Hepatocyte (in vitro differentiated cells): ENCODE results near the gene SLC29A4. TPM values are rescaled to one million over a fixed set of nuclear protein-coding genes. Genes with fewer than 3 reads are reported as not detected.
"Not testable (repeated sequence)": the region's sequence is repeated elsewhere in the genome, so short reads cannot be mapped to it uniquely, and the experiment has no call there.

Source experiments
- DNase-seq: peaks from one replicate; pipeline ENCODE4 v3.0.0-alpha.2; 2016; ENCODE audit warnings: low spot score
- H2AFZ ChIP-seq: fragments of 200-600 bp; sonication (generic); 2 replicates; pipeline ENCODE4 v1.6.0; 2016; ENCODE audit warnings: antibody characterized with exemption, mild to moderate bottlenecking
- H3K27ac ChIP-seq: fragments of 200-600 bp; sonication (generic); 2 replicates; pipeline ENCODE4 v1.5.1; 2016; ENCODE audit warnings: mild to moderate bottlenecking
- H3K27me3 ChIP-seq: fragments of 200-600 bp; sonication (generic); 2 replicates; pipeline ENCODE4 v1.6.1; 2016
- H3K36me3 ChIP-seq: fragments of 200-600 bp; sonication (generic); replicated peaks from 2 replicates; pipeline ENCODE4 v1.5.1; 2016; ENCODE audit warnings: low read depth; ENCODE audit not compliant: insufficient read depth
- H3K4me1 ChIP-seq: fragments of 200-600 bp; sonication (generic); 2 replicates; pipeline ENCODE4 v1.5.1; 2016; ENCODE audit warnings: mild to moderate bottlenecking, moderate library complexity; ENCODE audit not compliant: insufficient read depth
- H3K4me2 ChIP-seq: fragments of 200-600 bp; sonication (generic); 2 replicates; pipeline ENCODE4 v1.6.0; 2016
- H3K4me3 ChIP-seq: fragments of 200-600 bp; sonication (generic); 2 replicates; pipeline ENCODE4 v1.5.1; 2016; ENCODE audit warnings: mild to moderate bottlenecking
- H3K79me2 ChIP-seq: fragments of 200-600 bp; sonication (generic); 2 replicates; pipeline ENCODE4 v1.6.0; 2017; ENCODE audit warnings: mild to moderate bottlenecking
- H3K9me2 ChIP-seq: fragments of 200-600 bp; sonication (generic); replicated peaks from 2 replicates; pipeline ENCODE4 v1.6.0; 2017; ENCODE audit warnings: mild to moderate bottlenecking; ENCODE audit not compliant: insufficient read depth
- H3K9me3 ChIP-seq: fragments of 200-600 bp; sonication (generic); 2 replicates; pipeline ENCODE4 v1.5.1; 2016; ENCODE audit warnings: low read depth, mild to moderate bottlenecking
- H4K20me1 ChIP-seq: fragments of 200-600 bp; sonication (generic); 2 replicates; pipeline ENCODE4 v1.6.0; 2016; ENCODE audit warnings: mild to moderate bottlenecking; ENCODE audit not compliant: insufficient read depth, poor library complexity, severe bottlenecking
- EZH2 ChIP-seq: fragments of 200-600 bp; sonication (generic); IDR thresholded peaks from 2 replicates; pipeline ENCODE4 v1.6.1; 2016; ENCODE audit warnings: antibody characterized with exemption, mild to moderate bottlenecking, borderline replicate concordance
- EZH2phosphoT487 ChIP-seq: fragments of 200-600 bp; sonication (generic); IDR thresholded peaks from one replicate; pipeline ENCODE4 v1.6.1; 2018; ENCODE audit warnings: antibody characterized with exemption, mild to moderate bottlenecking, low read depth, moderate library complexity; ENCODE audit not compliant: unreplicated experiment, severe bottlenecking
- WGBS: methylation state at CpG from one replicate; pipeline ENCODE4 v1.1.6; 2016; ENCODE audit warnings: low lambda C conversion rate; ENCODE audit errors: missing lambda C conversion rate; 5-methylcytosine and 5-hydroxymethylcytosine counted together
- polyA plus RNA-seq: library from polyadenylated mRNA; unstranded; fragments of >200 nt; fragmentation: Nextera tagmentation; extraction: Ambion mirVana; gene quantifications from 2 replicates; pipeline ENCODE4 v1.2.1, GENCODE V29; 2016
- total RNA-seq: library from RNA; depleted of rRNA; stranded (reverse); fragments of >200 nt; gene quantifications from 2 replicates; pipeline ENCODE4 v1.2.3, GENCODE V29; 2014
- TF ChIP-seq, protein P1 (sequence below): fragments of 200-600 bp; sonication (generic); IDR thresholded peaks from 2 replicates; pipeline ENCODE4 v1.5.1; 2016; ENCODE audit warnings: antibody characterized with exemption, mild to moderate bottlenecking; ENCODE audit not compliant: poor library complexity

SLC29A4 gene
- total and polyA plus RNA-seq, 2 experiments from 2014 or later = 21.9 to 36.1 TPM

DNA sequence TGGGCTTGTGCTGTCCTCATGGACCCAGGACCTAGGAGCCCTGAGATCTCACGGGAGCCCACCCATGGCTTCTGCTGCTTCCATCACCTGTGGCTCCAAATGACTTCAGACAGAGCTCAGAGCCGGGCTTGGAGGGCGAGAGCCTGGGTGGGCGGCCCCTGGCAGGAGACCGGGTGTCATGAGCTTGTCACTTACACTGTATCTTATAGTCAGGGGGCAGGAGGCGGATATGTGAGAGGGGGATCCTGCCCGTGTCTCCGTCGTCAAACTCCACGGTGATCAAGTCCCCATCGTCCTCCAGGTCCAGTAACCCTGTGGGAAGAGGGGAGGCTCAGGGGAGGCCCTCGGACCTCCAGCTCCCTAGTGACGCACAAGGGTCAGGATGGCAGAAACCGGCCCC, 33.0 kb downstream of the SLC29A4 start:
- Histone ChIP-seq H3K4me2 (no peak overlapping the region), H3K27ac (no peak overlapping the region), H3K9me3 (peaks cover 3% of the 10 kb centered on the region), H2AFZ (no peak overlapping the region), H3K36me3 (no peaks in the 10 kb centered on the region), H3K4me3 (no peak overlapping the region), H3K4me1 (no peaks in the 10 kb centered on the region), H4K20me1 (no peaks in the 10 kb centered on the region), H3K27me3 (no peaks in the 10 kb centered on the region), H3K9me2 (no peaks in the 10 kb centered on the region), H3K79me2 (no peaks in the 10 kb centered on the region)
- no peak for DNase-seq
- WGBS = 98% methylated on average over 14 of the region's 14 CpGs
- TF ChIP-seq EZH2phosphoT487 = no peak
- TF ChIP-seq, protein P1, sequence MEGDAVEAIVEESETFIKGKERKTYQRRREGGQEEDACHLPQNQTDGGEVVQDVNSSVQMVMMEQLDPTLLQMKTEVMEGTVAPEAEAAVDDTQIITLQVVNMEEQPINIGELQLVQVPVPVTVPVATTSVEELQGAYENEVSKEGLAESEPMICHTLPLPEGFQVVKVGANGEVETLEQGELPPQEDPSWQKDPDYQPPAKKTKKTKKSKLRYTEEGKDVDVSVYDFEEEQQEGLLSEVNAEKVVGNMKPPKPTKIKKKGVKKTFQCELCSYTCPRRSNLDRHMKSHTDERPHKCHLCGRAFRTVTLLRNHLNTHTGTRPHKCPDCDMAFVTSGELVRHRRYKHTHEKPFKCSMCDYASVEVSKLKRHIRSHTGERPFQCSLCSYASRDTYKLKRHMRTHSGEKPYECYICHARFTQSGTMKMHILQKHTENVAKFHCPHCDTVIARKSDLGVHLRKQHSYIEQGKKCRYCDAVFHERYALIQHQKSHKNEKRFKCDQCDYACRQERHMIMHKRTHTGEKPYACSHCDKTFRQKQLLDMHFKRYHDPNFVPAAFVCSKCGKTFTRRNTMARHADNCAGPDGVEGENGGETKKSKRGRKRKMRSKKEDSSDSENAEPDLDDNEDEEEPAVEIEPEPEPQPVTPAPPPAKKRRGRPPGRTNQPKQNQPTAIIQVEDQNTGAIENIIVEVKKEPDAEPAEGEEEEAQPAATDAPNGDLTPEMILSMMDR = no peak
- TF ChIP-seq EZH2 = no peak

GRCh38 chr7:5318613-5319012, 35.9 kb downstream of the SLC29A4 start:
- H3K79me2 ChIP-seq, DNase-seq, H3K27ac ChIP-seq, H3K4me3 ChIP-seq, H3K4me2 ChIP-seq, H3K9me3 ChIP-seq, H4K20me1 ChIP-seq, H3K27me3 ChIP-seq, H2AFZ ChIP-seq, H3K9me2 ChIP-seq, H3K36me3 ChIP-seq, H3K4me1 ChIP-seq: not testable (repeated sequence)
- 96% methylated on average over 5 of the region's 5 CpGs for WGBS

- DNase-seq = no peak
- TF ChIP-seq EZH2 (no peak), EZH2phosphoT487 (no peak)
- TF ChIP-seq, protein P1 = no peak
- 98% methylated on average over 9 of the region's 13 CpGs for WGBS
- Histone ChIP-seq H3K27me3 (no peaks in the 10 kb centered on the region), H3K9me2 (no peaks in the 10 kb centered on the region), H3K4me1 (no peaks in the 10 kb centered on the region), H3K9me3 (peaks cover 3% of the 10 kb centered on the region), H3K4me2 (no peak overlapping the region), H3K36me3 (no peaks in the 10 kb centered on the region), H4K20me1 (no peaks in the 10 kb centered on the region), H3K27ac (no peak overlapping the region), H3K79me2 (no peaks in the 10 kb centered on the region), H2AFZ (no peak overlapping the region), H3K4me3 (no peak overlapping the region)
These were observed 37.6 kb downstream of the SLC29A4 start for GRCh38 chr7:5320391-5320790.

- H3K4me2 ChIP-seq = no peak overlapping the region
- H3K79me2 ChIP-seq = no peaks in the 10 kb centered on the region
- H3K4me3 ChIP-seq = no peak overlapping the region
- H4K20me1 ChIP-seq = no peaks in the 10 kb centered on the region
- H3K9me2 ChIP-seq = no peaks in the 10 kb centered on the region
- no peaks in the 10 kb centered on the region for H3K4me1 ChIP-seq
- no peak for TF ChIP-seq EZH2phosphoT487
- TF ChIP-seq, protein P1 = no peak
- H3K9me3 ChIP-seq = peaks cover 3% of the 10 kb centered on the region
- no peaks in the 10 kb centered on the region for H3K36me3 ChIP-seq
- H3K27ac ChIP-seq = no peak overlapping the region
- no peak for DNase-seq
- H2AFZ ChIP-seq = no peak overlapping the region
- H3K27me3 ChIP-seq = no peaks in the 10 kb centered on the region
- 99% methylated on average over 33 of the region's 33 CpGs for WGBS
These were observed 38.2 kb downstream of the SLC29A4 start for GRCh38 chr7:5320802-5321396.
